ENCODE data around the gene BCL11B.

DNA sequence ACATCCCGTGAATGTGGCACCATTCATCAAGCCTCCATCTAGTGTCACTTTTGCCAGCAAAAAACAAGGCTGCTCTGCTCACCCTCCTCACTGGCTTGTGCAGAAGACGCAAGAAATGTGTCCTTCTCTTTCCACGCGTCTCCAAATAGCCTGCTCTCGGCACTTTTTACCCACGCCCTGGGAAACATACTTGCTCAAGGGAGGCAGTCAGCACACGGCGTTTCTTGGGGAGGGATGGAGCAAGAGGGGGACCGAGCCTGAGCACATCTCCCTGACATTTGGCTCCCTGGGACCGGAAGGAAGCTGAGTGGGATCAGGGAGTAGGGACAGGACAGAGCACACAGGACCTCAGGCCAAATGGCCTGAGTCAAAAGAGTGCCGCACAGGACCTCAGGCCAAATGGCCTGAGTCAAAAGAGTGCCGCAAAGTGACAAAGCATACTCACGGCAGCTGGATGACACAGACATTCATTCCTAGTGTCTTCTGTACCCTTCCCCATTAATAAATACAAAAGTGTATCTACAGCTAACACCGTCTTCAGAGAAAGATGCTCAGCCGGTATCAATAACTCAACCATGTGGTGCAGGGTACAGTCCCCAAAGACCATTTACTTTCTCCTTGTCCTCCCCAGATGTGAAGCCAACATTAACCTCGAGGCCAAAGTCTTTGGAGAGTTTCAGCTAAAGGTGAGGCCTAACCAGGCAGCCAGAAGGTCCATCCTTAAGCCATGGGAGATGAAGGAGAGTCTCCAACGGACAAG lies 7.1 kb downstream of the BCL11B start:
- no peak for TF ChIP-seq ZBTB7A (IDR thresholded peaks at IDR 0.05; ENCODE audit: low read depth)
- TF ChIP-seq, protein P1, sequence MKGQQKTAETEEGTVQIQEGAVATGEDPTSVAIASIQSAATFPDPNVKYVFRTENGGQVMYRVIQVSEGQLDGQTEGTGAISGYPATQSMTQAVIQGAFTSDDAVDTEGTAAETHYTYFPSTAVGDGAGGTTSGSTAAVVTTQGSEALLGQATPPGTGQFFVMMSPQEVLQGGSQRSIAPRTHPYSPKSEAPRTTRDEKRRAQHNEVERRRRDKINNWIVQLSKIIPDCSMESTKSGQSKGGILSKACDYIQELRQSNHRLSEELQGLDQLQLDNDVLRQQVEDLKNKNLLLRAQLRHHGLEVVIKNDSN (IDR thresholded peaks at IDR 0.05) = no peak

Measured in Ishikawa (cell line).